ENCODE results near the gene KCMF1.

Gene KCMF1

GRCh38 chr2:84957771-84958134, 13.2 kb upstream of the KCMF1 start:
- H3K27me3 ChIP-seq (ENCODE audit: insufficient read depth, low read depth): no peaks in the 10 kb centered on the region
- H3K4me2 ChIP-seq: peak overlapping the region; percentile 83
- H3K4me1 ChIP-seq (ENCODE audit: low read depth, poor library complexity, severe bottlenecking): peaks cover 76% of the 10 kb centered on the region
- H3K27ac ChIP-seq: peak overlapping the region; percentile 97
- H3K9ac ChIP-seq: peak overlapping the region; percentile 75
- H3K79me2 ChIP-seq (ENCODE audit: insufficient read depth, low read depth): no peaks in the 10 kb centered on the region
- H2AFZ ChIP-seq (ENCODE audit: low read depth): peak overlapping the region; percentile 5; the same call in 1 of the 2 replicates
- peaks cover 3% of the 10 kb centered on the region; the same call in 1 of the 2 replicates for H3K36me3 ChIP-seq (ENCODE audit: insufficient read depth)
- H3K4me3 ChIP-seq (IDR thresholded peaks at IDR 0.05; ENCODE audit: insufficient read depth, low read depth, low read length): no peak overlapping the region
- H4K20me1 ChIP-seq (ENCODE audit: insufficient read depth): no peaks in the 10 kb centered on the region
- no peak for TF ChIP-seq CTCF (conservative IDR thresholded peaks at IDR 0.05; ENCODE audit: low read depth, low read length)

- Histone ChIP-seq H3K4me1 (ENCODE audit: low read depth, poor library complexity, severe bottlenecking) (peaks cover 80% of the 10 kb centered on the region), H3K27ac (peak overlapping the region; percentile 97), H3K36me3 (ENCODE audit: insufficient read depth) (peaks cover 3% of the 10 kb centered on the region; the same call in 1 of the 2 replicates), H3K27me3 (ENCODE audit: insufficient read depth, low read depth) (no peaks in the 10 kb centered on the region), H3K9ac (peak overlapping the region; percentile 75), H3K79me2 (ENCODE audit: insufficient read depth, low read depth) (no peaks in the 10 kb centered on the region), H3K4me2 (peak overlapping the region; percentile 83), H3K4me3 (IDR thresholded peaks at IDR 0.05; ENCODE audit: insufficient read depth, low read depth, low read length) (no peak overlapping the region), H4K20me1 (ENCODE audit: insufficient read depth) (no peaks in the 10 kb centered on the region), H2AFZ (ENCODE audit: low read depth) (peak overlapping the region; percentile 5; the same call in 1 of the 2 replicates)
- TF ChIP-seq CTCF (conservative IDR thresholded peaks at IDR 0.05; ENCODE audit: low read depth, low read length): no peak
Observed at GRCh38 chr2:84958135-84959059, 12.6 kb upstream of the KCMF1 start.

- H3K4me1 ChIP-seq (ENCODE audit: low read depth, poor library complexity, severe bottlenecking): peaks cover 80% of the 10 kb centered on the region
- no peak overlapping the region; the same call in 1 of the 2 replicates for H3K9ac ChIP-seq
- no peaks in the 10 kb centered on the region for H3K79me2 ChIP-seq (ENCODE audit: insufficient read depth, low read depth)
- H3K4me2 ChIP-seq: peak overlapping the region; percentile 83
- H2AFZ ChIP-seq (ENCODE audit: low read depth): no peak overlapping the region
- no peaks in the 10 kb centered on the region for H4K20me1 ChIP-seq (ENCODE audit: insufficient read depth)
- no peaks in the 10 kb centered on the region for H3K27me3 ChIP-seq (ENCODE audit: insufficient read depth, low read depth)
- peak overlapping the region; percentile 97 for H3K27ac ChIP-seq
- H3K36me3 ChIP-seq (ENCODE audit: insufficient read depth): peaks cover 3% of the 10 kb centered on the region; the same call in 1 of the 2 replicates
- H3K4me3 ChIP-seq (IDR thresholded peaks at IDR 0.05; ENCODE audit: insufficient read depth, low read depth, low read length): no peak overlapping the region
- TF ChIP-seq CTCF (conservative IDR thresholded peaks at IDR 0.05; ENCODE audit: low read depth, low read length): no peak
Observed at GRCh38 chr2:84959095-84959565, 11.8 kb upstream of the KCMF1 start.

GRCh38 chr2:84959566-84960506, 11.1 kb upstream of the KCMF1 start:
- Histone ChIP-seq H3K4me2 (peak overlapping the region; percentile 83), H3K27ac (peak overlapping the region; percentile 97; the same call in 1 of the 2 replicates), H4K20me1 (ENCODE audit: insufficient read depth) (no peaks in the 10 kb centered on the region), H3K4me3 (IDR thresholded peaks at IDR 0.05; ENCODE audit: insufficient read depth, low read depth, low read length) (no peak overlapping the region), H3K27me3 (ENCODE audit: insufficient read depth, low read depth) (no peaks in the 10 kb centered on the region), H3K79me2 (ENCODE audit: insufficient read depth, low read depth) (no peaks in the 10 kb centered on the region; the same call in 1 of the 2 replicates), H2AFZ (ENCODE audit: low read depth) (no peak overlapping the region), H3K9ac (no peak overlapping the region; the same call in 1 of the 2 replicates), H3K4me1 (ENCODE audit: low read depth, poor library complexity, severe bottlenecking) (peaks cover 80% of the 10 kb centered on the region), H3K36me3 (ENCODE audit: insufficient read depth) (peaks cover 3% of the 10 kb centered on the region; the same call in 1 of the 2 replicates)
- no peak for TF ChIP-seq CTCF (conservative IDR thresholded peaks at IDR 0.05; ENCODE audit: low read depth, low read length)

Measured in KMS-11 (cell line).